Neural progenitor cell (in vitro differentiated cells): ENCODE data around the gene LUZP2. TPM values are rescaled to one million over a fixed set of nuclear protein-coding genes. Genes with fewer than 3 reads are reported as not detected.

Experiments used
- DNase-seq: peaks from one replicate; pipeline ENCODE4 v3.0.0-alpha.2; 2016; ENCODE audit warnings: low spot score
- H2AFZ ChIP-seq: fragments of 200-600 bp; sonication (generic); replicated peaks from 2 replicates; pipeline ENCODE4 v1.6.1; 2016; ENCODE audit warnings: antibody characterized with exemption
- H3F3A ChIP-seq: fragments of 200-600 bp; sonication (generic); 2 replicates; pipeline ENCODE4 v1.6.1; 2016; ENCODE audit warnings: antibody characterized with exemption, low read depth
- H3K27ac ChIP-seq: fragments of 200-600 bp; sonication (generic); 2 replicates; pipeline ENCODE4 v1.5.1; 2016; ENCODE audit warnings: mild to moderate bottlenecking
- H3K27me3 ChIP-seq: fragments of 200-600 bp; sonication (generic); 2 replicates; pipeline ENCODE4 v1.6.1; 2016; ENCODE audit warnings: mild to moderate bottlenecking, moderate library complexity
- H3K36me3 ChIP-seq: fragments of 200-600 bp; sonication (generic); 2 replicates; pipeline ENCODE4 v1.5.1; 2016
- H3K4me1 ChIP-seq: fragments of 200-600 bp; sonication (generic); 2 replicates; pipeline ENCODE4 v1.6.1; 2016; ENCODE audit warnings: mixed run types
- H3K4me2 ChIP-seq: fragments of 200-600 bp; sonication (generic); 2 replicates; pipeline ENCODE4 v1.6.1; 2016
- H3K4me3 ChIP-seq: fragments of 200-600 bp; sonication (generic); 2 replicates; pipeline ENCODE4 v1.5.1; 2016
- H3K79me2 ChIP-seq: fragments of 200-600 bp; sonication (generic); 2 replicates; pipeline ENCODE4 v1.6.1; 2016; ENCODE audit warnings: low read depth
- H3K9ac ChIP-seq: fragments of 200-600 bp; sonication (generic); 2 replicates; pipeline ENCODE4 v1.6.1; 2016
- H3K9me3 ChIP-seq: fragments of 200-600 bp; sonication (generic); 2 replicates; pipeline ENCODE4 v1.5.1; 2016; ENCODE audit warnings: low read depth
- H4K20me1 ChIP-seq: fragments of 200-600 bp; sonication (generic); 2 replicates; pipeline ENCODE4 v1.6.1; 2016; ENCODE audit warnings: low read depth
- H3K27ac Mint-ChIP-seq: 3 replicates; pipeline ENCODE4 v1.8.0; 2021; ENCODE audit warnings: mixed read lengths
- H3K27me3 Mint-ChIP-seq: 2 replicates; pipeline ENCODE4 v1.8.0; 2022; ENCODE audit warnings: low read depth, mild to moderate bottlenecking, inconsistent platforms, moderate library complexity, mixed read lengths; ENCODE audit not compliant: insufficient read depth
- H3K36me3 Mint-ChIP-seq: 3 replicates; pipeline ENCODE4 v1.8.0; 2021; ENCODE audit warnings: mixed read lengths
- H3K4me1 Mint-ChIP-seq: 3 replicates; pipeline ENCODE4 v1.8.0; 2021; ENCODE audit warnings: mixed read lengths
- H3K4me3 Mint-ChIP-seq: 3 replicates; pipeline ENCODE4 v1.8.0; 2021; ENCODE audit warnings: mild to moderate bottlenecking, moderate library complexity, mixed read lengths
- H3K9me3 Mint-ChIP-seq: 3 replicates; pipeline ENCODE4 v1.8.0; 2020; ENCODE audit warnings: mixed read lengths
- CTCF ChIP-seq: fragments of 200-600 bp; sonication (generic); IDR thresholded peaks from 2 replicates; pipeline ENCODE4 v1.5.1; 2017; ENCODE audit warnings: antibody characterized with exemption, mild to moderate bottlenecking
- EZH2 ChIP-seq: fragments of 200-600 bp; sonication (generic); IDR thresholded peaks from 2 replicates; pipeline ENCODE4 v1.6.1; 2017; ENCODE audit warnings: antibody characterized with exemption, mild to moderate bottlenecking, moderate library complexity
- EZH2phosphoT487 ChIP-seq: fragments of 200-600 bp; sonication (generic); IDR thresholded peaks from 2 replicates; pipeline ENCODE4 v1.6.1; 2017; ENCODE audit warnings: antibody characterized with exemption
- total RNA-seq: library from RNA; depleted of rRNA; stranded (reverse); fragments of >200 nt; gene quantifications from 2 replicates; pipeline ENCODE4 v1.2.3, GENCODE V29; 2015; ENCODE audit warnings: low replicate concordance

The LUZP2 gene
- total RNA-seq, 1 donor from 2014 or later: 2.5 TPM

DNA sequence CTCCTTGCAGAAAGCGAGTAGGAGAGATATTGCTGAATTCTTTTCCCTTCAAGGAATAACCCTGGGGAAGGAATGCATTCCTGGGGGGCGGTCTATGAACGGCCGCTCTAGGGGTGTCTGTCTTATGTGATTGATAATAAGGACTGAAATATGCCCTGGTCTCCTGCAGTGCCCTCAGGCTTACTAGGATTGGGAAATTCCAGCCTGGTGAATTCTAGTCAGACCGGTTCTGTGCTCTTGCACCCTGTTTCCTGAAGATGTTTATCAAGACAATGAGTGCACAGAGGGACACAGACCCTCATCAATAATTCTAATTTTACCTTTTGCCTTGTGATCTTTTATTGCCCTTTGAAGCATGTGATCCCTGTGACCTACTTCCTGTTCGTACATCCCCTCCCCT, 140.7 kb downstream of the LUZP2 start:
- H3K36me3 Mint-ChIP-seq: no peaks in the 10 kb centered on the region
- H3K9ac ChIP-seq: no peak overlapping the region
- no peak overlapping the region for H3K4me2 ChIP-seq
- no peaks in the 10 kb centered on the region for H3K9me3 Mint-ChIP-seq
- no peak overlapping the region for H3K4me3 ChIP-seq
- H3K4me1 Mint-ChIP-seq: no peaks in the 10 kb centered on the region
- H3K36me3 ChIP-seq: no peaks in the 10 kb centered on the region
- H3K4me3 Mint-ChIP-seq: no peak overlapping the region
- no peaks in the 10 kb centered on the region for H3K9me3 ChIP-seq
- H3K4me1 ChIP-seq: no peaks in the 10 kb centered on the region
- no peaks in the 10 kb centered on the region for H4K20me1 ChIP-seq
- TF ChIP-seq CTCF (no peak), EZH2phosphoT487 (no peak), EZH2 (no peak)
- no peaks in the 10 kb centered on the region for H3K27me3 Mint-ChIP-seq
- no peak overlapping the region for H3K27ac Mint-ChIP-seq
- no peaks in the 10 kb centered on the region for H3F3A ChIP-seq
- no peaks in the 10 kb centered on the region for H3K79me2 ChIP-seq
- no peak for DNase-seq
- no peak overlapping the region for H3K27ac ChIP-seq
- H3K27me3 ChIP-seq: no peaks in the 10 kb centered on the region
- H2AFZ ChIP-seq: no peak overlapping the region

DNA sequence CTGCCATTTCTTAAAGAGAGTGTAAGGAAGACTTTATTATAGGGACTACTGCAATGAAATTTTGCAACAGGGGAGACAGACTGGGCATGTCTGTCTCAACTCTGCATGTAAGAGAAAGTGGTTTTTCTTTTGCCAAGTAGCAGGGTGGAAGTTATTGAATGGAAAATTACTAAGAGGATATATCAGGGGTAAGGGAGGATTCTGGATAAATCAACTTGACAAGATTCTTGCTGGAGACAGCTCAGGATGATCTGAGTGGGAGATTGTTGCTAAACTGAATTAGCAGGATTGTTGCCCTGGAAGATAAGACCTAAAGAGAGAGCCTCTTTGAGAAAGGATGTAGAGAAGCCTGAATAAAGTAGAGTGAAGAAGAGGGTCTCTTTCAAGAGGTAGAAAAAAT, 145.8 kb downstream of the LUZP2 start:
- Histone ChIP-seq H3K27me3 (no peaks in the 10 kb centered on the region), H3K4me2 (no peak overlapping the region), H3K9me3 (no peaks in the 10 kb centered on the region), H3K4me3 (no peak overlapping the region), H3K27ac (no peak overlapping the region), H3K4me1 (no peaks in the 10 kb centered on the region), H4K20me1 (no peaks in the 10 kb centered on the region), H3K79me2 (no peaks in the 10 kb centered on the region), H3F3A (no peaks in the 10 kb centered on the region), H3K36me3 (no peaks in the 10 kb centered on the region), H2AFZ (no peak overlapping the region), H3K9ac (no peak overlapping the region)
- Mint-ChIP-seq H3K27ac (no peak overlapping the region), H3K9me3 (no peaks in the 10 kb centered on the region), H3K4me3 (no peak overlapping the region), H3K36me3 (no peaks in the 10 kb centered on the region), H3K4me1 (no peaks in the 10 kb centered on the region), H3K27me3 (no peaks in the 10 kb centered on the region)
- TF ChIP-seq EZH2 (no peak), CTCF (no peak), EZH2phosphoT487 (no peak)
- DNase-seq: no peak

DNA sequence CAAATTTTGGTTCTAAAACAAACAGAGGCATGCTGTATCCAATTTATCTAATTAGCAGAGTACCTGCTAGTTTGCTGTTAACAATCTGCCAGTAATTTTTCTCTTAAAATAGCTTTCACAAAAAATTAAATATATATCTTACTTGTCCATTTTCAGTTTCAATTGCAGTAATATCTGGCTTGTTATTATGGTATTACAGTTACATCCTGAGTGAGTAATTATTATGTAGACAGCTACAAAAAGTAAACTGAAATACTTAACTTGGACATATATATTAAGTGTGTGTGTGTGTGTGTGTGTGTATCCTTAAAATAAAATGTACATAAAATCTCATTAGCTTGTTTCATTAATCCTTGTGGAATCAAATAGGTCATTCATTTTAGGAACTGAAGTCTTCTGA, 148.7 kb downstream of the LUZP2 start:
- Mint-ChIP-seq H3K4me1 (no peaks in the 10 kb centered on the region), H3K27me3 (no peaks in the 10 kb centered on the region), H3K36me3 (no peaks in the 10 kb centered on the region), H3K9me3 (no peaks in the 10 kb centered on the region), H3K4me3 (no peak overlapping the region), H3K27ac (no peak overlapping the region)
- no peaks in the 10 kb centered on the region for H3F3A ChIP-seq
- H3K27me3 ChIP-seq: no peaks in the 10 kb centered on the region
- no peak overlapping the region for H2AFZ ChIP-seq
- no peaks in the 10 kb centered on the region for H3K9me3 ChIP-seq
- H3K27ac ChIP-seq: no peak overlapping the region
- TF ChIP-seq CTCF: no peak
- no peak for TF ChIP-seq EZH2
- no peak for TF ChIP-seq EZH2phosphoT487
- H4K20me1 ChIP-seq: no peaks in the 10 kb centered on the region
- DNase-seq: no peak
- no peak overlapping the region for H3K9ac ChIP-seq
- no peak overlapping the region for H3K4me3 ChIP-seq
- no peaks in the 10 kb centered on the region for H3K79me2 ChIP-seq
- H3K4me1 ChIP-seq: no peaks in the 10 kb centered on the region
- H3K36me3 ChIP-seq: no peaks in the 10 kb centered on the region
- no peak overlapping the region for H3K4me2 ChIP-seq

DNA sequence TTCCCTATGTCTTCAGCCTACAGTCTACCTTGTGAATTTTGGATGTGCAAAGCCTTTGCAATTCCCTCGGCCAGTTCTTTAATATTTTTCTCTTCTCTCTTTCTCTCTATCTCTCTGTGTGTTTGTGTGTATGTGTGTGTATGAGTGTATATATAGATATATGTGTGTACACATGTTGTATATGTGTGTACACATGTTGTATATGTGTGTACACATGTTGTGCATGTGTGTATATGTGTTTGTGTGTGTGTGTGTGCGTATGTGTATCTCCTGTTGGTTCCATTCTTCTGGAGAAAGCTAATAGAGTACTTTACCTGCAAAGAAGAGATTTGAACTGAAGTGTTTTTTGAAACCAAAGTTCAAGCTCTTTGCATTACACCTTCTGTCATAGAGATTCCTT, 155.0 kb downstream of the LUZP2 start:
- Mint-ChIP-seq H3K9me3 (no peaks in the 10 kb centered on the region), H3K27ac (no peak overlapping the region), H3K27me3 (no peaks in the 10 kb centered on the region), H3K36me3 (no peaks in the 10 kb centered on the region), H3K4me3 (no peak overlapping the region), H3K4me1 (no peaks in the 10 kb centered on the region)
- Histone ChIP-seq H3K9ac (no peak overlapping the region), H4K20me1 (no peaks in the 10 kb centered on the region), H3K9me3 (no peaks in the 10 kb centered on the region), H3K27ac (no peak overlapping the region), H3K36me3 (no peaks in the 10 kb centered on the region), H3K4me1 (no peaks in the 10 kb centered on the region), H3K4me2 (no peak overlapping the region), H3K4me3 (no peak overlapping the region), H3F3A (no peaks in the 10 kb centered on the region), H2AFZ (no peak overlapping the region), H3K27me3 (no peaks in the 10 kb centered on the region), H3K79me2 (no peaks in the 10 kb centered on the region)
- TF ChIP-seq CTCF (no peak), EZH2 (no peak), EZH2phosphoT487 (no peak)
- DNase-seq: no peak
